Vagina (tissue), 2 donors: Measurements from ENCODE around the gene NAT10.
"Not testable (repeated sequence)": the region's sequence is repeated elsewhere in the genome, so short reads cannot be mapped to it uniquely, and the experiment has no call there.

Source experiments
- POLR2A ChIP-seq, 2 donors: fragments of 450-650 bp; IDR thresholded peaks; one replicate each; pipeline ENCODE4 v1.6.1; 2017; ENCODE audit warnings: antibody characterized with exemption in 2 of 2, mild to moderate bottlenecking in 2 of 2, moderate library complexity in 2 of 2
- POLR2AphosphoS5 ChIP-seq, 2 donors: sonication (generic); formaldehyde crosslinking; IDR thresholded peaks; one replicate each; pipeline ENCODE4 v1.9.0; 2017; ENCODE audit warnings: antibody characterized with exemption in 2 of 2, mild to moderate bottlenecking in 2 of 2, low read depth in 1 of 2; ENCODE audit not compliant: insufficient read depth in 1 of 2
- TF ChIP-seq, protein P1 (sequence below), 3 experiments: fragments of 450-650 bp in 2 of 3; fragments of 200-600 bp in 1 of 3; sonication (generic) in 1 of 3; IDR thresholded peaks; one replicate each; pipeline ENCODE4 v1.5.1; 2017 to 2019; ENCODE audit warnings: antibody characterized with exemption in 3 of 3, mild to moderate bottlenecking in 2 of 3, moderate library complexity in 2 of 3

DNA sequence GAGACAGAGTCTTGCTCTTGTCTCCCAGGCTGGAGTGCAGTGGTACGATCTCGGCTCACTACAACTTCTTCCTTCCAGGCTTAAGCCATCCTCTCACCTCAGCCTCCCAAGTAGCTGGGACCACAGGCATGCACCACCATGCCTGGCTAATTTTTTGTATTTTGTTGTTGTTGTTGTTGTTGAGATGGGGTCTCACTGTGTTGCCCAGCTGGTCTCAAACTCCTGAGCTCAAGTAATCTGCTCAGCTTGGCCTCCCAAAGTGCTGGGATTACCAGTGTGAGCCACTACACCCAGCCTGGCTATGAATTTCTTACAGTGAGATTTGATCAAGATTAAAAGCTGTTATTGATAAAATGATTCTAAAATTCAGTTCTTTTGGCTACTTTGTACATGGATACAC lies 10.5 kb upstream of the NAT10 start:
- TF ChIP-seq POLR2A (IDR thresholded peaks at IDR 0.05); POLR2AphosphoS5 (IDR thresholded peaks at IDR 0.05; ENCODE audit: insufficient read depth in 1 of 2, low read depth in 1 of 2): not testable (repeated sequence)
- TF ChIP-seq, protein P1, sequence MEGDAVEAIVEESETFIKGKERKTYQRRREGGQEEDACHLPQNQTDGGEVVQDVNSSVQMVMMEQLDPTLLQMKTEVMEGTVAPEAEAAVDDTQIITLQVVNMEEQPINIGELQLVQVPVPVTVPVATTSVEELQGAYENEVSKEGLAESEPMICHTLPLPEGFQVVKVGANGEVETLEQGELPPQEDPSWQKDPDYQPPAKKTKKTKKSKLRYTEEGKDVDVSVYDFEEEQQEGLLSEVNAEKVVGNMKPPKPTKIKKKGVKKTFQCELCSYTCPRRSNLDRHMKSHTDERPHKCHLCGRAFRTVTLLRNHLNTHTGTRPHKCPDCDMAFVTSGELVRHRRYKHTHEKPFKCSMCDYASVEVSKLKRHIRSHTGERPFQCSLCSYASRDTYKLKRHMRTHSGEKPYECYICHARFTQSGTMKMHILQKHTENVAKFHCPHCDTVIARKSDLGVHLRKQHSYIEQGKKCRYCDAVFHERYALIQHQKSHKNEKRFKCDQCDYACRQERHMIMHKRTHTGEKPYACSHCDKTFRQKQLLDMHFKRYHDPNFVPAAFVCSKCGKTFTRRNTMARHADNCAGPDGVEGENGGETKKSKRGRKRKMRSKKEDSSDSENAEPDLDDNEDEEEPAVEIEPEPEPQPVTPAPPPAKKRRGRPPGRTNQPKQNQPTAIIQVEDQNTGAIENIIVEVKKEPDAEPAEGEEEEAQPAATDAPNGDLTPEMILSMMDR (IDR thresholded peaks at IDR 0.05) = not testable (repeated sequence)
